Omental fat pad (tissue), 4 donors: ENCODE data around the gene NRF1. TPM values are rescaled to one million over a fixed set of nuclear protein-coding genes. Genes with fewer than 3 reads are reported as not detected.

Experiments
- ATAC-seq: fragments of 150-250 bp; one replicate; pipeline ENCODE4 v1.9.1; 2016; ENCODE audit warnings: mild to moderate bottlenecking, moderate library complexity; ENCODE audit not compliant: low FRiP score
- DNase-seq: peaks from one replicate; pipeline ENCODE4 v3.0.0-alpha.2; 2019; ENCODE audit warnings: low spot score
- CTCF ChIP-seq, 3 donors: fragments of 450-650 bp; IDR thresholded peaks; one replicate each; pipeline ENCODE4 v1.5.1; 2016 to 2017; ENCODE audit warnings: antibody characterized with exemption in 3 of 3, mild to moderate bottlenecking in 3 of 3, moderate library complexity in 2 of 3
- total RNA-seq, 4 donors: library from RNA; depleted of rRNA; stranded (reverse); fragments of >200 nt; gene quantifications; one replicate each; pipeline ENCODE4 v1.1.0, GENCODE V29; 2016

The NRF1 gene
- total RNA-seq, 4 donors from 2014 or later, result 11.7 to 32.3 (median 16.6) TPM

DNA sequence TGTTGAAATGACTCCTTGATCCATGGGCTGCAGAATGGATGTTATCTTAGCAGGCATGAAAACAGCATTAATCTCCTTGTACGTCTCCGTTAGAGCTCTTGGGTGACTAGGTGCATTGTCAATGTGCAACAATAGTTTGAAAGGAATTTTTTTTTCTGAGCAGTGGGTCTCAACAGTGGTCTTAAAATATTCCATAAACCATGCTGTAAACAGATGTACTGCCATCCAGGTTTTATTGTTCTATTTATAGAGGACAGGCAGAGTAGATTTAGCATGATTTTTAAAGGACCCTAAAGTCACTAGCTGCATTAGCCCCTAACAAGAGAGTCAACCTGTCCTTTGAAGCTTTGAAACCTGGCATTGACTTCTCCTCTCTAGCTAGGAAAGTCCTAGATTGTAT, 64.0 kb downstream of the NRF1 start:
- ATAC-seq (no peak), DNase-seq (no peak)
- no peak for TF ChIP-seq CTCF (IDR thresholded peaks at IDR 0.05)

- no peak for DNase-seq
- no peak for TF ChIP-seq CTCF (IDR thresholded peaks at IDR 0.05)
- no peak for ATAC-seq
These were observed 64.7 kb downstream of the NRF1 start for GRCh38 chr7:129676017-129676897.

DNA sequence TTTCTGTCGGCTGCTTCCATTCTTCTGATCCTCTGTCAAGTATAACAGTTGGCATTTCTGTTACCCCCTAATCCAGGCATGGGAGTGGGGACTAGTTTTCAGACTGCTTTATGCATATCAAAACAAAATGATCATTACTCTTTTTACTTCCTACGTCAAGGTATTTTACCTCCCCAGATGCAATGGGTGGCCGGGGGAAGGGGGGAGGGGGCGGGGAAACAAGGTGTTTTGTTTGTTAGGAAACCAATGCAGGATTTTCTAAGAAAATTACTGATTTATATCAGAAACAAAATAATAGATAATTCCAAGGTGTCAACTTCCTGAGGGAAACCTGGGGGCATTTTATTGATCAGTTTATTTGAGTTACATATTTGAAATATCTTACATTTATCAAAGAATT, 66.3 kb downstream of the NRF1 start:
- no peak for TF ChIP-seq CTCF (IDR thresholded peaks at IDR 0.05)
- DNase-seq (no peak), ATAC-seq (no peak)

DNA sequence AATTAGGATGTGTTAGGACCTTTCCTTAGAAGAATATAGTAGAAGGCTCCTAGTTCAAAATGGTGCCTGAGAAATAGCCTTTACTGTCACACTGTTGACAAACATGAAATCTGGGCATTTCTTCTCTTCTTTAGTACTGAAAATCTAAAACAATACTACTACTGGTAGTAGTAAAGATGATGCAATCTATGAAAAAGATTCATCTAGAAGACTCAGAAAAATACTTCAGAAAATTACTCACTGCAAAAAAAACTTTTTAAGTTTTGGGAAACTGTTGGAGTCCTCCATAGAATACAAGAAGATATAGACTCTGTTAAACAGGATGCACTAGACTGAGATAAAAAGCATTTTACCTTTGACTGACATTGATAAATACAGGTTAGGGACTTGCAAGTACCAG, 67.1 kb downstream of the NRF1 start:
- no peak for DNase-seq
- no peak for ATAC-seq
- no peak for TF ChIP-seq CTCF (IDR thresholded peaks at IDR 0.05)

GRCh38 chr7:129680400-129680799, 68.9 kb downstream of the NRF1 start:
- no peak for ATAC-seq
- TF ChIP-seq CTCF (IDR thresholded peaks at IDR 0.05), result no peak

GRCh38 chr7:129684777-129685176, 73.3 kb downstream of the NRF1 start:
- DNase-seq (no peak), ATAC-seq (no peak)
- TF ChIP-seq CTCF (IDR thresholded peaks at IDR 0.05), result no peak

More at GRCh38 chr7:129680400-129680799, 68.9 kb downstream of the NRF1 start:
- no peak for DNase-seq

GRCh38 chr7:129686063-129686462, 74.5 kb downstream of the NRF1 start:
- no peak for DNase-seq
- ATAC-seq, result no peak
- TF ChIP-seq CTCF (IDR thresholded peaks at IDR 0.05), result no peak
